ENCODE measurements around the gene DDX23.

DNA sequence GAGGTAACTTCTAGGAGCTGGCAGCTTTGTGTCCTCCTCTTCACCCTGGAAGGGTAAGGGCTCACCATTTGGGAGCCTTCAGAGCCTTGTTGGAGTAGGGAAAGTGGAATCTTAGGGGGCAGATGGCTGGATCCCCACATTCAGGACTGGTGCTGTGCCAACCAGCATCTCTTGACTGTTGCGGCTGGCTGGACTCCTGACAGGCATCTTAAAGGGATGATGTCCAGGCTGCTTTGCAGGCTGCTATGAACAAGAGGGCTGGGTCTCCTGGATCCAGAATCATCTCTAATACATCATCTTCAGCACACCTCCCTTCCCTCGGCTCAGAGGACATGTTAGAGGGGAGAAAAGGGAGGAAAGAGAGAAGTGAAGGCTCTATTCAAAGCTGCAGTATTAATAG, 29.3 kb downstream of the DDX23 start:
- TF ChIP-seq, protein P1, sequence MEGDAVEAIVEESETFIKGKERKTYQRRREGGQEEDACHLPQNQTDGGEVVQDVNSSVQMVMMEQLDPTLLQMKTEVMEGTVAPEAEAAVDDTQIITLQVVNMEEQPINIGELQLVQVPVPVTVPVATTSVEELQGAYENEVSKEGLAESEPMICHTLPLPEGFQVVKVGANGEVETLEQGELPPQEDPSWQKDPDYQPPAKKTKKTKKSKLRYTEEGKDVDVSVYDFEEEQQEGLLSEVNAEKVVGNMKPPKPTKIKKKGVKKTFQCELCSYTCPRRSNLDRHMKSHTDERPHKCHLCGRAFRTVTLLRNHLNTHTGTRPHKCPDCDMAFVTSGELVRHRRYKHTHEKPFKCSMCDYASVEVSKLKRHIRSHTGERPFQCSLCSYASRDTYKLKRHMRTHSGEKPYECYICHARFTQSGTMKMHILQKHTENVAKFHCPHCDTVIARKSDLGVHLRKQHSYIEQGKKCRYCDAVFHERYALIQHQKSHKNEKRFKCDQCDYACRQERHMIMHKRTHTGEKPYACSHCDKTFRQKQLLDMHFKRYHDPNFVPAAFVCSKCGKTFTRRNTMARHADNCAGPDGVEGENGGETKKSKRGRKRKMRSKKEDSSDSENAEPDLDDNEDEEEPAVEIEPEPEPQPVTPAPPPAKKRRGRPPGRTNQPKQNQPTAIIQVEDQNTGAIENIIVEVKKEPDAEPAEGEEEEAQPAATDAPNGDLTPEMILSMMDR (IDR thresholded peaks at IDR 0.05; ENCODE audit: insufficient read depth, low read length, poor library complexity, severe bottlenecking): no peak
- no peak for TF ChIP-seq EZH2phosphoT487 (conservative IDR thresholded peaks at IDR 0.05; ENCODE audit: low read length)

Data from SU-DHL-6 (cell line).